HepG2 (cell line): Measurements from ENCODE around the gene OPRM1. TPM values are rescaled to one million over a fixed set of nuclear protein-coding genes. Genes with fewer than 3 reads are reported as not detected.

ENCODE experiments used
- ATAC-seq: fragments of 200-7000 bp; cut with Tn5 transposase; 3 replicates; pipeline ENCODE4 v1.9.1; 2020; ENCODE audit warnings: mild to moderate bottlenecking, moderate library complexity
- BruUV-seq: library from RNA; stranded (reverse); fragments of 400-500 nt; replicated peaks from 2 replicates; lab custom pipeline; 2021; lab: Mats Ljungman, UMichigan
- CTCF ChIA-PET: fragments of 300-600 bp; formaldehyde crosslinking; extraction: SDS; loops from one replicate; lab custom pipeline; 2021; ENCODE audit warnings: low total read pairs, inconsistent platforms, low intra/inter-chr PET ratio; lab: Yijun Ruan, JAX
- POLR2A ChIA-PET: fragments of 350-600 bp; sonication (Branson Sonifier 250); formaldehyde crosslinking; loops from one replicate; lab custom pipeline; 2020; ENCODE audit warnings: antibody characterized with exemption, inconsistent platforms; lab: Yijun Ruan, JAX
- DNase-seq: peaks from one replicate; pipeline ENCODE4 v3.0.0-alpha.2; 2015; ENCODE audit warnings: low spot score
- FAIRE-seq: peaks from 3 replicates; lab custom pipeline; 2011; peaks lifted over from hg19 to GRCh38; lab: Jason Lieb, UNC
- H2AFZ ChIP-seq: one replicate; pipeline ENCODE4 v1.6.1; 2011; ENCODE audit warnings: low read length, inconsistent platforms
- H3K27ac ChIP-seq: fragments of 300-600 bp; 3 replicates; pipeline ENCODE4 v1.8.0; 2011; ENCODE audit warnings: mixed run types, mild to moderate bottlenecking, mixed read lengths, low read length, inconsistent platforms; ENCODE audit not compliant: insufficient read depth; ENCODE audit errors: extremely low read length
- H3K27me3 ChIP-seq, 2 experiments: fragments of 200-600 bp in 1 of 2; 2 replicates in 1 of 2; 3 replicates in 1 of 2; pipeline versions ENCODE4 v1.6.0 to v1.8.0; 2011; ENCODE audit warnings: low read length in 2 of 2, mild to moderate bottlenecking in 2 of 2, moderate library complexity in 2 of 2, inconsistent platforms in 1 of 2; ENCODE audit not compliant: insufficient read depth in 2 of 2, control insufficient read depth in 1 of 2
- H3K36me3 ChIP-seq, 2 experiments: fragments of 200-600 bp in 1 of 2; replicated peaks in 1 of 2; 2 replicates in 1 of 2; 3 replicates in 1 of 2; pipeline versions ENCODE4 v1.5.1 to v1.8.0; 2011; ENCODE audit warnings: low read length in 2 of 2, inconsistent platforms in 1 of 2; ENCODE audit not compliant: insufficient read depth in 2 of 2, control insufficient read depth in 1 of 2
- H3K4me1 ChIP-seq: 2 replicates; pipeline ENCODE4 v1.5.1; 2012; ENCODE audit warnings: low read length, inconsistent platforms; ENCODE audit not compliant: insufficient read depth
- H3K4me2 ChIP-seq: 2 replicates; pipeline ENCODE4 v1.6.0; 2011; ENCODE audit warnings: low read depth, low read length, inconsistent platforms
- H3K4me3 ChIP-seq, 3 experiments: fragments of 200-600 bp in 1 of 3; sonication (generic), shearing (Covaris generic) in 1 of 3; replicated peaks in 1 of 3; 2 replicates each; pipeline ENCODE4 v1.5.1; 2011 to 2016; ENCODE audit warnings: low read length in 3 of 3, inconsistent platforms in 2 of 3, low read depth in 2 of 3, mild to moderate bottlenecking in 2 of 3, control low read depth in 1 of 3, mixed read lengths in 1 of 3; ENCODE audit not compliant: insufficient read depth in 1 of 3
- H3K79me2 ChIP-seq: one replicate; pipeline ENCODE4 v1.6.1; 2011; ENCODE audit warnings: low read length, inconsistent platforms; ENCODE audit not compliant: insufficient read depth
- H3K9ac ChIP-seq: 2 replicates; pipeline ENCODE4 v1.6.0; 2011; ENCODE audit warnings: mild to moderate bottlenecking, low read depth, low read length, inconsistent platforms; ENCODE audit not compliant: insufficient read depth
- H3K9me3 ChIP-seq: 2 replicates; pipeline ENCODE4 v1.5.1; 2012; ENCODE audit warnings: mild to moderate bottlenecking, low read length
- H4K20me1 ChIP-seq: 2 replicates; pipeline ENCODE4 v1.6.0; 2011; ENCODE audit warnings: inconsistent platforms, mild to moderate bottlenecking, low read length, moderate library complexity; ENCODE audit not compliant: insufficient read depth
- GABPA ChIP-seq, 2 experiments: IDR thresholded peaks; 2 replicates each; pipeline ENCODE4 v1.6.1; 2011 to 2016; ENCODE audit warnings: low read depth in 2 of 2, low read length in 1 of 2, missing biosample characterization in 1 of 2, missing genetic modification characterization in 1 of 2
- KLF12 ChIP-seq: sonication (generic); formaldehyde crosslinking; IDR thresholded peaks from 2 replicates; pipeline ENCODE4 v1.4.0; 2020; ENCODE audit warnings: missing genetic modification reagents, borderline replicate concordance
- LBX2 ChIP-seq: sonication (generic); formaldehyde crosslinking; IDR thresholded peaks from 2 replicates; pipeline ENCODE4 v1.5.0; 2020; ENCODE audit warnings: missing genetic modification reagents, mild to moderate bottlenecking, borderline replicate concordance
- NFE2 ChIP-seq: sonication (generic); formaldehyde crosslinking; IDR thresholded peaks from 2 replicates; pipeline ENCODE4 v1.4.0; 2020; ENCODE audit warnings: missing genetic modification reagents
- RARG ChIP-seq: sonication (generic); formaldehyde crosslinking; IDR thresholded peaks from 2 replicates; pipeline ENCODE4 v1.4.0; 2020; ENCODE audit warnings: low read depth, mild to moderate bottlenecking, missing genetic modification reagents
- SCMH1 ChIP-seq: sonication (generic); formaldehyde crosslinking; IDR thresholded peaks from 2 replicates; pipeline ENCODE4 v1.9.0; 2021; ENCODE audit warnings: missing genetic modification reagents, mild to moderate bottlenecking, borderline replicate concordance
- THAP8 ChIP-seq: sonication (generic); formaldehyde crosslinking; IDR thresholded peaks from 2 replicates; pipeline ENCODE4 v1.5.1; 2020; ENCODE audit warnings: missing genetic modification reagents, mild to moderate bottlenecking, borderline replicate concordance
- ZBTB14 ChIP-seq: sonication (generic); formaldehyde crosslinking; IDR thresholded peaks from 2 replicates; pipeline ENCODE4 v1.4.0; 2020; ENCODE audit warnings: missing genetic modification reagents
- ZBTB7B ChIP-seq: sonication (generic); formaldehyde crosslinking; IDR thresholded peaks from 2 replicates; pipeline ENCODE4 v1.4.0; 2020; ENCODE audit warnings: missing genetic modification reagents
- ZNF713 ChIP-seq: sonication (generic); formaldehyde crosslinking; IDR thresholded peaks from 2 replicates; pipeline ENCODE4 v1.4.0; 2020; ENCODE audit warnings: mild to moderate bottlenecking, missing genetic modification reagents
- ZSCAN12 ChIP-seq: sonication (generic); formaldehyde crosslinking; IDR thresholded peaks from 2 replicates; pipeline ENCODE4 v1.9.0; 2021; ENCODE audit warnings: mild to moderate bottlenecking, missing genetic modification reagents
- WGBS: methylation state at CpG from one replicate; pipeline ENCODE4 v1.1.6; 2017; ENCODE audit warnings: low lambda C conversion rate; 5-methylcytosine and 5-hydroxymethylcytosine counted together
- in situ Hi-C: cut with HindIII; loops from 2 replicates; pipeline ENCODE4 v1.10.0; 2017; ENCODE audit warnings: low pct_unique_long_range_greater_than_20kb; ENCODE audit not compliant: extremely low pct_ligation_motif_present
- intact Hi-C: fragments of 100-400 bp; cut with micrococcal nuclease; formaldehyde crosslinking; loops from one replicate; pipeline ENCODE4 v1.10.0; 2022; ENCODE audit not compliant: unreplicated experiment
- polyA plus RNA-seq, 8 experiments: library from polyadenylated mRNA; depleted of rRNA in 3 of 8; stranded (reverse) in 7 of 8; unstranded in 1 of 8; fragments of >200 nt; fragmentation: Illumina TruSeq in 4 of 8; extraction: Trizol in 4 of 8; gene quantifications; 2 replicates each; pipeline versions ENCODE4 v1.2.1 to v1.2.3, GENCODE V29; 2011 to 2016; ENCODE audit warnings: low read depth in 4 of 8, missing spikeins in 1 of 8, mixed read lengths in 1 of 8; ENCODE audit not compliant: insufficient read depth in 1 of 8
- total RNA-seq, 5 experiments: library from RNA; depleted of rRNA; stranded (reverse); fragments of >200 nt; fragmentation: Illumina TruSeq; extraction: Trizol; gene quantifications; 2 replicates each; pipeline ENCODE4 v1.2.3, GENCODE V29; 2016; ENCODE audit warnings: low read depth in 1 of 5
- TF ChIP-seq, protein P1 (sequence below): IDR thresholded peaks from 2 replicates; pipeline ENCODE4 v1.6.1; 2016; ENCODE audit warnings: low read depth

OPRM1 gene
- total and polyA plus RNA-seq, 2 of the 13 experiments (the other 11 are each of a cell fraction or from before 2014, with no cell fraction given): not detected

GRCh38 chr6:154252678-154253077 is 213.6 kb downstream of the OPRM1 start (continued):
- no peak for TF ChIP-seq LBX2 (CRISPR knock-in tag)
- no peak for TF ChIP-seq ZNF713 (CRISPR knock-in tag)

GRCh38 chr6:154257067-154257466 is 218.0 kb downstream of the OPRM1 start:
- ChIA-PET CTCF (no interaction called here), POLR2A (no interaction called here)
- Histone ChIP-seq H3K9ac (no peak overlapping the region), H3K4me1 (no peaks in the 10 kb centered on the region), H3K36me3 (no peaks in the 10 kb centered on the region), H2AFZ (no peak overlapping the region), H3K4me3 (no peak overlapping the region), H3K4me2 (no peak overlapping the region), H4K20me1 (no peaks in the 10 kb centered on the region), H3K27ac (no peak overlapping the region), H3K79me2 (no peaks in the 10 kb centered on the region), H3K9me3 (0 out of 2 replicates have a peak, but pooled peaks cover 7% of the 10 kb centered on the region), H3K27me3 (no peaks in the 10 kb centered on the region)
- BruUV-seq: no TSS peak
- 89% methylated on average over 1 of the region's 1 CpG for WGBS
- TF ChIP-seq GABPA (IDR thresholded peaks at IDR 0.05; ENCODE audit: low read depth, low read length): no peak
- no peak for TF ChIP-seq GABPA (CRISPR knock-in tag; IDR thresholded peaks at IDR 0.05; ENCODE audit: low read depth)
- intact Hi-C loops (no loop called here), in situ Hi-C loops (no loop called here)
- no peak for ATAC-seq
- no peak for DNase-seq
- FAIRE-seq: no peak

GRCh38 chr6:154258064-154258757 is 219.2 kb downstream of the OPRM1 start:
- in situ Hi-C loops: no loop called here
- CTCF ChIA-PET: no interaction called here
- no peak for DNase-seq
- no TSS peak for BruUV-seq
- Histone ChIP-seq H3K79me2 (no peaks in the 10 kb centered on the region), H2AFZ (no peak overlapping the region), H4K20me1 (no peaks in the 10 kb centered on the region), H3K27me3 (no peaks in the 10 kb centered on the region), H3K4me2 (no peak overlapping the region), H3K9me3 (0 out of 2 replicates have a peak, but pooled peaks cover 7% of the 10 kb centered on the region), H3K27ac (no peak overlapping the region), H3K9ac (no peak overlapping the region), H3K4me1 (no peaks in the 10 kb centered on the region), H3K4me3 (no peak overlapping the region), H3K36me3 (no peaks in the 10 kb centered on the region)
- POLR2A ChIA-PET: no interaction called here
- WGBS: 2% methylated on average over 4 of the region's 4 CpGs
- intact Hi-C loops: no loop called here
- ATAC-seq: no peak
- FAIRE-seq: no peak
- TF ChIP-seq ZBTB7B (CRISPR knock-in tag): no peak
- TF ChIP-seq ZSCAN12 (CRISPR knock-in tag): no peak
- TF ChIP-seq THAP8 (CRISPR knock-in tag): no peak
- TF ChIP-seq SCMH1 (CRISPR knock-in tag): no peak
- TF ChIP-seq ZBTB14 (CRISPR knock-in tag): no peak
- TF ChIP-seq RARG (CRISPR knock-in tag): no peak
- TF ChIP-seq, protein P1, sequence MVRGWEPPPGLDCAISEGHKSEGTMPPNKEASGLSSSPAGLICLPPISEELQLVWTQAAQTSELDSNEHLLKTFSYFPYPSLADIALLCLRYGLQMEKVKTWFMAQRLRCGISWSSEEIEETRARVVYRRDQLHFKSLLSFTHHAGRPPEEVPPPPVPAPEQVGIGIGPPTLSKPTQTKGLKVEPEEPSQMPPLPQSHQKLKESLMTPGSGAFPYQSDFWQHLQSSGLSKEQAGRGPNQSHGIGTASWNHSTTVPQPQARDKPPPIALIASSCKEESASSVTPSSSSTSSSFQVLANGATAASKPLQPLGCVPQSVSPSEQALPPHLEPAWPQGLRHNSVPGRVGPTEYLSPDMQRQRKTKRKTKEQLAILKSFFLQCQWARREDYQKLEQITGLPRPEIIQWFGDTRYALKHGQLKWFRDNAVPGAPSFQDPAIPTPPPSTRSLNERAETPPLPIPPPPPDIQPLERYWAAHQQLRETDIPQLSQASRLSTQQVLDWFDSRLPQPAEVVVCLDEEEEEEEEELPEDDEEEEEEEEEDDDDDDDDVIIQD (CRISPR knock-in tag): no peak
- TF ChIP-seq NFE2 (CRISPR knock-in tag): no peak
- no peak for TF ChIP-seq KLF12
